SU-DHL-6 (cell line): ENCODE measurements around the gene GAS2L2.

Experiments
- EZH2phosphoT487 ChIP-seq: fragments of 200-600 bp; sonication (generic), shearing (Covaris generic); conservative IDR thresholded peaks from 2 replicates; pipeline ENCODE4 v1.6.1; 2018; ENCODE audit warnings: mild to moderate bottlenecking, antibody characterized with exemption, low read length, moderate library complexity, mixed read lengths
- TF ChIP-seq, protein P1 (sequence below): fragments of 200-600 bp; sonication (generic); IDR thresholded peaks from one replicate; pipeline ENCODE4 v1.5.1; 2017; ENCODE audit warnings: antibody characterized with exemption, mild to moderate bottlenecking, low read length, moderate library complexity; ENCODE audit not compliant: insufficient read depth, poor library complexity, severe bottlenecking

DNA sequence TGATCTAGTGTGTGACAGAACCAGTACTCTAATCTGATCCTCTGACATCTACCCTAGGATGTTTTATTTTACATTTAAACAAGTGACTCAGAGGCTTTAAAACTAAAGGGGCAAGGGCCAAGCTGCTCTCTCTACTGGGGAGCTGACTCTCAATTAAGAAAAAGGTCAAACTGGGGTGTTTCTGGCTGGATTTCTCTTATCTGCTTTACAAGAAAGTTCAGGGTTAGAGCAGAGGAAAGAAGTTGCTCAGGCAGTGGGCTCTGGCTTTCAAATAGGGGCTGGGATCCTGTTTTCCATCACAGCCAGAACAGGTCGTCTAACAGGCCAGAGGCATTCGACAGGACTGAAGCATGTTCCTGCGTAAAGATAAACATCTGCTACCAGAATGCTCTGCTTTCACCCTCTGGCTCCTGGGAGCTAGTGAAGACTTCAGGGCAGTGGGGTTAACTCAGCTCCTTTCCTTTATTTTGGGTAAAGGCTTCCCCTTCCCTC, 33.9 kb upstream of the GAS2L2 start:
- TF ChIP-seq, protein P1, sequence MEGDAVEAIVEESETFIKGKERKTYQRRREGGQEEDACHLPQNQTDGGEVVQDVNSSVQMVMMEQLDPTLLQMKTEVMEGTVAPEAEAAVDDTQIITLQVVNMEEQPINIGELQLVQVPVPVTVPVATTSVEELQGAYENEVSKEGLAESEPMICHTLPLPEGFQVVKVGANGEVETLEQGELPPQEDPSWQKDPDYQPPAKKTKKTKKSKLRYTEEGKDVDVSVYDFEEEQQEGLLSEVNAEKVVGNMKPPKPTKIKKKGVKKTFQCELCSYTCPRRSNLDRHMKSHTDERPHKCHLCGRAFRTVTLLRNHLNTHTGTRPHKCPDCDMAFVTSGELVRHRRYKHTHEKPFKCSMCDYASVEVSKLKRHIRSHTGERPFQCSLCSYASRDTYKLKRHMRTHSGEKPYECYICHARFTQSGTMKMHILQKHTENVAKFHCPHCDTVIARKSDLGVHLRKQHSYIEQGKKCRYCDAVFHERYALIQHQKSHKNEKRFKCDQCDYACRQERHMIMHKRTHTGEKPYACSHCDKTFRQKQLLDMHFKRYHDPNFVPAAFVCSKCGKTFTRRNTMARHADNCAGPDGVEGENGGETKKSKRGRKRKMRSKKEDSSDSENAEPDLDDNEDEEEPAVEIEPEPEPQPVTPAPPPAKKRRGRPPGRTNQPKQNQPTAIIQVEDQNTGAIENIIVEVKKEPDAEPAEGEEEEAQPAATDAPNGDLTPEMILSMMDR, result no peak
- TF ChIP-seq EZH2phosphoT487, result no peak
